Measurements from ENCODE around the gene CCDC86. TPM values are rescaled to one million over a fixed set of nuclear protein-coding genes. Genes with fewer than 3 reads are reported as not detected.

Gene CCDC86
- total RNA-seq, 4 donors from 2014 or later: 11.6 to 29.5 (median 21.8) TPM

DNA sequence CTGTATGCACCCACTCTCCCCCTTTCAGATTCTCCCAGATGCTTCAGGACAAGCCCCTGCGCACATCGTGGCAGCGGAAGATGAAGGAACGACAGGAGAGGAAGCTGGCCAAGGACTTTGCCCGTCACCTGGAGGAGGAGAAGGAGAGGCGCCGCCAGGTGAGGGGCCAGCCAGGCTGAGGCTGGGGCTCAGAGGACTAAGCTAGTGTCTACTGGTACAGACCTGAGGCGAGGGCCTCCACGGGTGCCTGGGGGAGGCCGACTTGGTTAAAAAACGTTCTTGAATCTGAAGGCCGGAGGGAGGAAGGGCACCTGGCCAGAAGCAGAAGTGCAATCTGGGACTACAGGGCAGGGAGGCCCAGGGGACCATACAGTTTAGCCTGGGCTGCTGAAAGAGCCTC, 6.0 kb downstream of the CCDC86 start:
- Histone ChIP-seq H3K27me3 (peaks cover 0 to 10% (median 0%) of the 10 kb centered on the region in 4 donors), H3K27ac (replicated peaks in 1 of 4) (no peak overlapping the region), H3K4me3 (no peak overlapping the region), H3K36me3 (peaks cover 30 to 67% (median 57%) of the 10 kb centered on the region in 4 donors), H3K9me3 (no peaks in the 10 kb centered on the region), H3K4me1 (peaks cover 22 to 37% (median 31%) of the 10 kb centered on the region in 4 donors)
- 91% methylated on average over 12 of the region's 12 CpGs for WGBS
- intact Hi-C loops (cut with DNase I): no loop called here
- TF ChIP-seq POLR2A (IDR thresholded peaks at IDR 0.05; ENCODE audit: low read depth) (no peak), EP300 (IDR thresholded peaks at IDR 0.05) (no peak), POLR2AphosphoS5 (IDR thresholded peaks at IDR 0.05) (no peak)
- TF ChIP-seq, protein P1, sequence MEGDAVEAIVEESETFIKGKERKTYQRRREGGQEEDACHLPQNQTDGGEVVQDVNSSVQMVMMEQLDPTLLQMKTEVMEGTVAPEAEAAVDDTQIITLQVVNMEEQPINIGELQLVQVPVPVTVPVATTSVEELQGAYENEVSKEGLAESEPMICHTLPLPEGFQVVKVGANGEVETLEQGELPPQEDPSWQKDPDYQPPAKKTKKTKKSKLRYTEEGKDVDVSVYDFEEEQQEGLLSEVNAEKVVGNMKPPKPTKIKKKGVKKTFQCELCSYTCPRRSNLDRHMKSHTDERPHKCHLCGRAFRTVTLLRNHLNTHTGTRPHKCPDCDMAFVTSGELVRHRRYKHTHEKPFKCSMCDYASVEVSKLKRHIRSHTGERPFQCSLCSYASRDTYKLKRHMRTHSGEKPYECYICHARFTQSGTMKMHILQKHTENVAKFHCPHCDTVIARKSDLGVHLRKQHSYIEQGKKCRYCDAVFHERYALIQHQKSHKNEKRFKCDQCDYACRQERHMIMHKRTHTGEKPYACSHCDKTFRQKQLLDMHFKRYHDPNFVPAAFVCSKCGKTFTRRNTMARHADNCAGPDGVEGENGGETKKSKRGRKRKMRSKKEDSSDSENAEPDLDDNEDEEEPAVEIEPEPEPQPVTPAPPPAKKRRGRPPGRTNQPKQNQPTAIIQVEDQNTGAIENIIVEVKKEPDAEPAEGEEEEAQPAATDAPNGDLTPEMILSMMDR (IDR thresholded peaks at IDR 0.05): no peak
- DNase-seq (ENCODE audit: extremely low spot score): no peak

DNA sequence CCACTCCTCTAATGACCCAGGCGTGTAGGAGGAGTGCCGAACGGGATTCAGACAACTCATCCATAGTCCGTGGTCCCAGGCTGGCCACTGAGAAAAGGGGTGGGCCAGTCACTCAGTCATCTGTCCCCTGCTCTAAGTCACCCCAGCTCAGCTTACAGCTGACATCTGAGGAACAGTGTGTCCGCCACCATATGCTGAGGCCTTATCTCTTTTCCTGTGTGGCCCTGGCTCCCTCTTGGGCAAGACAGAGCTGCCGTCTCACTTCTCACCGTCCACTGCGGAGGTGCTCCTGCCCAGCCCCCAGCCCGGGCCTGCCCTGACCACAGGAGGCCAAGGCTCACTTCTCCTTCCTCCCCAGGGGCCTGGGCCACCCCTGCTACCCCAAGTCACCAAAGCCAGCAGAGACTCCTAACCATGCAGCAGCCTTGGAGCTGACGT, 6.8 kb downstream of the CCDC86 start:
- TF ChIP-seq, protein P1 (IDR thresholded peaks at IDR 0.05): no peak
- TF ChIP-seq EP300 (IDR thresholded peaks at IDR 0.05) (no peak), POLR2AphosphoS5 (IDR thresholded peaks at IDR 0.05) (no peak), POLR2A (IDR thresholded peaks at IDR 0.05; ENCODE audit: low read depth) (no peak)
- Histone ChIP-seq H3K9me3 (no peaks in the 10 kb centered on the region), H3K4me1 (peaks cover 14 to 29% (median 22%) of the 10 kb centered on the region in 4 donors), H3K36me3 (peaks cover 30 to 69% (median 59%) of the 10 kb centered on the region in 4 donors), H3K4me3 (no peak overlapping the region), H3K27ac (replicated peaks in 1 of 4) (no peak overlapping the region), H3K27me3 (peaks cover 0 to 17% (median 0%) of the 10 kb centered on the region in 4 donors)
- 75% methylated on average over 9 of the region's 10 CpGs for WGBS
- no peak for DNase-seq (ENCODE audit: extremely low spot score)
- intact Hi-C loops (cut with DNase I): no loop called here

DNA sequence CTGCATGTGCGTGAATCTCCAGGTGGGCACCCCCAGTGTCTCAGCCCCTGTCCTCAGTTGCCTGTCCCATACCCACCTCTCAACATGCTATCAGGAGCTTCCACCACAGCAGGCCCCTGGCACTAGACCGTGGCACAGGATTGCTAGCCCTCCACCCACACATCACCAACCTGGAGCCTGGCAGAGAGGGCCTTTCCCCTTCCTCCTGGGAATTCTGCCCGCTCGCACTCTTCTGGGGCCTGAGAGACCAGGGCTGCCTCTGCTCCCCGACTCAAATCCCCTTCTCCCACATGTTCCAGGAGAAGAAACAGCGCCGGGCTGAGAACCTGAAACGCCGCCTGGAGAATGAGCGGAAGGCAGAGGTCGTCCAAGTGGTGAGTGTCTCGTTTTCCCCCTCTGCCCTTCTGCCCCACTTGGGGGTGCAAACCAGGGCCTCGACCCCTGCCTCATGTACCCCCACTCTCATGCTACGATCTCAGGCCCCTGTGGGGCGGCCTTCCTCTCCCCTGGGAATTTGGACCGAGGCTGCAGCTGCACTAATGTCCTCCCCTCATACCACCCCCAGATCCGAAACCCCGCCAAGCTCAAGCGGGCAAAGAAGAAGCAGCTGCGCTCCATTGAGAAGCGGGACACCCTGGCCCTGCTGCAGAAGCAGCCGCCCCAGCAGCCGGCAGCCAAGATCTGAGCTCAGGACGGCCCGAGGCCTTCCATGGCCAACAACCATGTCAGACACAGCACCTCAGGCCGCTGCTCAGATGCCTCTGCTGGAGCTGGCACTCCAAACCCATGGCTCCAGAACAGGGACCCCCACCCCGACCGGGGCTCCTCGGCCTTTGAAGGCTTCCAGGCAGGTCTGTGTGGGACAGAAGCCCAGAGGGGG, 8.0 kb downstream of the CCDC86 start:
- 94% methylated on average over 25 of the region's 29 CpGs for WGBS
- H3K4me3 ChIP-seq: no peak overlapping the region
- peaks cover 2 to 17% (median 11%) of the 10 kb centered on the region in 4 donors for H3K4me1 ChIP-seq
- H3K27ac ChIP-seq (replicated peaks in 1 of 4): no peak overlapping the region
- no peaks in the 10 kb centered on the region for H3K9me3 ChIP-seq
- intact Hi-C loops (cut with DNase I): no loop called here
- H3K27me3 ChIP-seq: peaks cover 0 to 28% (median 0%) of the 10 kb centered on the region in 4 donors
- no peak for DNase-seq (ENCODE audit: extremely low spot score)
- TF ChIP-seq EP300 (IDR thresholded peaks at IDR 0.05) (no peak), POLR2AphosphoS5 (IDR thresholded peaks at IDR 0.05) (no peak), POLR2A (IDR thresholded peaks at IDR 0.05; ENCODE audit: low read depth) (no peak)
- TF ChIP-seq, protein P1 (IDR thresholded peaks at IDR 0.05): no peak
- peaks cover 30 to 69% (median 59%) of the 10 kb centered on the region in 4 donors for H3K36me3 ChIP-seq

DNA sequence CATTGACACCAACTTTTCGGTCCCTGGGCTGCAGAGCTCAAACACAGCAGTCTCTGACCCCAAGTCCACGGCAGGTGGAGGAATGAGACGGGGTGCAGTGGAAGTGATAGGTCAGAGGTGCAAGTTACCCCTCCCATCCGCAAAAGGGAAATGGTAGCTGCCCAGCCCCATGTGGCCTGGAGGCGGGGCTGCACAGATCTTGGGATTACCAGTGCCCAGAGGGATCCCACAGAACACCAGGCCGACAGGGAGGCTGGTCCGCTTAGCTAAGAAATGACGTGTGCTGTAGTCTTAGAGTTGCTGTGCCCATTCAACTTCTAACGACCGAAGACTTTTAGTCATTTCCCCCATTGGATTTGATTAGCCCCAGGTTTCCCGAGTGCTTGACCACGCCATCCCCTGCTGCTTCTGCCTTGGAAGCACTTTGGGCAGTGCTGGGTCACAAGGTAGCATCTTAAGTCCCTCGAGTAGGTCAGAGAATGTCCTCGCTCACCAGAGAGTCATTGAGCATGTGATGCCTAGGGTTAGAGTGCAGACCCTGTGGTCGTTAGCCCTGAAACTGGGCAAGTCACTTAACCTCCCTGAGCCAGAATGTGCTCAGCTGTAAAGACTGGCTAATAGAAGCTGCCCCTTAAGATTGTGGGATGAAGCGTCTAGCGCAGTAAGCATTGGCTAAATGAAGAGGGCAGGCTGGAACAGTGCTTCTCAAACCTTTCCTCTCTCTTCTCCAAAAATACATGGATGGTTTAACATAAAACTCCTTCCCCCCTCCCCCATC, 9.6 kb downstream of the CCDC86 start:
- intact Hi-C loops (cut with DNase I): no loop called here
- peaks cover 0 to 12% (median 5%) of the 10 kb centered on the region in 4 donors for H3K4me1 ChIP-seq
- no peak overlapping the region for H3K27ac ChIP-seq (replicated peaks in 1 of 4)
- 94% methylated on average over 17 of the region's 17 CpGs for whole genome bisulfite sequencing
- no peak for DNase-seq (ENCODE audit: extremely low spot score)
- no peak for TF ChIP-seq EP300 (IDR thresholded peaks at IDR 0.05)
- no peak for TF ChIP-seq POLR2A (IDR thresholded peaks at IDR 0.05; ENCODE audit: low read depth)
- TF ChIP-seq, protein P1 (IDR thresholded peaks at IDR 0.05): no peak
- peaks cover 0 to 31% (median 0%) of the 10 kb centered on the region in 4 donors for H3K27me3 ChIP-seq
- H3K36me3 ChIP-seq: peaks cover 30 to 64% (median 59%) of the 10 kb centered on the region in 4 donors
- no peak overlapping the region for H3K4me3 ChIP-seq
- no peaks in the 10 kb centered on the region for H3K9me3 ChIP-seq
